HG03469 (cell line): ENCODE measurements around the gene ZFAND2A.
"Not testable (repeated sequence)": the region's sequence is repeated elsewhere in the genome, so short reads cannot be mapped to it uniquely, and the experiment has no call there.

Experiments used
- ATAC-seq: cut with Tn5 transposase; IDR thresholded peaks from one replicate; pipeline ENCODE4 v1.9.1; 2021; ENCODE audit warnings: mild to moderate bottlenecking, moderate library complexity, moderate number of reproducible peaks; ENCODE audit not compliant: unreplicated experiment

Gene ZFAND2A

GRCh38 chr7:1127001-1127400 is 33.0 kb downstream of the ZFAND2A start:
- ATAC-seq, result no peak

GRCh38 chr7:1125603-1125969 is 34.4 kb downstream of the ZFAND2A start:
- no peak for ATAC-seq

GRCh38 chr7:1124816-1125602 is 35.0 kb downstream of the ZFAND2A start:
- no peak for ATAC-seq

- ATAC-seq, result no peak
Measured at GRCh38 chr7:1124164-1124563, 35.8 kb downstream of the ZFAND2A start.

- ATAC-seq, result no peak
Measured at GRCh38 chr7:1123715-1124114, 36.3 kb downstream of the ZFAND2A start.

- no peak for ATAC-seq
Measured at GRCh38 chr7:1122832-1123501, 37.0 kb downstream of the ZFAND2A start.

GRCh38 chr7:1121886-1122831 is 37.8 kb downstream of the ZFAND2A start:
- ATAC-seq, result no peak

GRCh38 chr7:1121476-1121875 is 38.5 kb downstream of the ZFAND2A start:
- ATAC-seq, result no peak

GRCh38 chr7:1120791-1121190 is 39.2 kb downstream of the ZFAND2A start:
- ATAC-seq, result no peak

- no peak for ATAC-seq
Measured at GRCh38 chr7:1119201-1119600, 40.8 kb downstream of the ZFAND2A start.

GRCh38 chr7:1117321-1117928 is 42.6 kb downstream of the ZFAND2A start:
- ATAC-seq, result no peak

- not testable (repeated sequence) for ATAC-seq
Measured at GRCh38 chr7:1116383-1117008, 43.5 kb downstream of the ZFAND2A start.

- not testable (repeated sequence) for ATAC-seq
Measured at GRCh38 chr7:1115171-1116045, 44.6 kb downstream of the ZFAND2A start.

GRCh38 chr7:1114505-1114904 is 45.5 kb downstream of the ZFAND2A start:
- ATAC-seq, result no peak

- no peak for ATAC-seq
Measured at GRCh38 chr7:1114088-1114487, 45.9 kb downstream of the ZFAND2A start.

GRCh38 chr7:1113548-1113885 is 46.5 kb downstream of the ZFAND2A start:
- no peak for ATAC-seq

GRCh38 chr7:1112625-1113547 is 47.1 kb downstream of the ZFAND2A start:
- no peak for ATAC-seq

- ATAC-seq, result no peak
Measured at GRCh38 chr7:1112109-1112508, 47.9 kb downstream of the ZFAND2A start.

- ATAC-seq, result no peak
Measured at GRCh38 chr7:1111156-1111555, 48.8 kb downstream of the ZFAND2A start.
